HepG2 (cell line): ENCODE measurements around the gene ADGRL3. TPM values are rescaled to one million over a fixed set of nuclear protein-coding genes. Genes with fewer than 3 reads are reported as not detected.

Source experiments
- EP300 ChIP-seq, 3 experiments: sonication (generic) in 1 of 3; formaldehyde crosslinking in 1 of 3; IDR thresholded peaks; 2 replicates each; pipeline versions ENCODE4 v1.5.1 to v1.6.1; 2011 to 2020; ENCODE audit warnings: low read depth in 2 of 3, low read length in 2 of 3, borderline replicate concordance in 1 of 3, improper control_type of control experiment in 1 of 3, mild to moderate bottlenecking in 1 of 3, missing genetic modification reagents in 1 of 3, moderate library complexity in 1 of 3
- IKZF4 ChIP-seq: sonication (generic); formaldehyde crosslinking; IDR thresholded peaks from 2 replicates; pipeline ENCODE4 v1.5.1; 2020; ENCODE audit warnings: borderline replicate concordance, mild to moderate bottlenecking, low read depth, missing genetic modification reagents; ENCODE audit errors: not compliant biosample characterization
- LCORL ChIP-seq, 2 experiments: fragments of 450-650 bp in 1 of 2; sonication (generic) in 1 of 2; formaldehyde crosslinking in 1 of 2; IDR thresholded peaks; 2 replicates each; pipeline versions ENCODE4 v1.5.0 to v1.6.1; 2017 to 2020; ENCODE audit warnings: antibody characterized with exemption in 1 of 2, missing genetic modification reagents in 1 of 2
- SALL1 ChIP-seq: sonication (generic); formaldehyde crosslinking; IDR thresholded peaks from 2 replicates; pipeline ENCODE4 v1.8.0; 2022; ENCODE audit warnings: mild to moderate bottlenecking, missing genetic modification reagents
- TBL1XR1 ChIP-seq: fragments of 150-350 bp; IDR thresholded peaks from 2 replicates; pipeline ENCODE4 v1.6.1; 2014; ENCODE audit warnings: borderline replicate concordance, low read length; ENCODE audit not compliant: partially characterized antibody
- XBP1 ChIP-seq: sonication (generic); formaldehyde crosslinking; IDR thresholded peaks from 2 replicates; pipeline ENCODE4 v1.5.0; 2020; ENCODE audit warnings: missing genetic modification reagents
- ZBTB1 ChIP-seq: sonication (generic); formaldehyde crosslinking; IDR thresholded peaks from 2 replicates; pipeline ENCODE4 v1.4.0; 2020; ENCODE audit warnings: missing genetic modification reagents, borderline replicate concordance
- ZNF350 ChIP-seq: sonication (generic); formaldehyde crosslinking; IDR thresholded peaks from 2 replicates; pipeline ENCODE4 v1.4.0; 2020; ENCODE audit warnings: mild to moderate bottlenecking, low read depth, missing genetic modification reagents, borderline replicate concordance
- ZNF496 ChIP-seq: sonication (generic); formaldehyde crosslinking; IDR thresholded peaks from 2 replicates; pipeline ENCODE4 v1.8.1; 2023; ENCODE audit warnings: mild to moderate bottlenecking, moderate library complexity, missing genetic modification reagents; ENCODE audit not compliant: insufficient replicate concordance
- ZNF766 ChIP-seq: sonication (generic); formaldehyde crosslinking; IDR thresholded peaks from 2 replicates; pipeline ENCODE4 v1.5.0; 2020; ENCODE audit warnings: missing genetic modification reagents, borderline replicate concordance
- ZNF773 ChIP-seq: sonication (generic); formaldehyde crosslinking; IDR thresholded peaks from 2 replicates; pipeline ENCODE4 v1.4.0; 2020; ENCODE audit warnings: missing genetic modification reagents, borderline replicate concordance
- ZSCAN22 ChIP-seq: sonication (generic); formaldehyde crosslinking; IDR thresholded peaks from 2 replicates; pipeline ENCODE4 v1.4.0; 2020; ENCODE audit warnings: mild to moderate bottlenecking, missing genetic modification reagents
- ZZZ3 ChIP-seq: sonication (generic); formaldehyde crosslinking; IDR thresholded peaks from 2 replicates; pipeline ENCODE4 v1.4.0; 2020; ENCODE audit warnings: missing genetic modification reagents, mild to moderate bottlenecking, borderline replicate concordance
- polyA plus RNA-seq, 8 experiments: library from polyadenylated mRNA; depleted of rRNA in 3 of 8; stranded (reverse) in 7 of 8; unstranded in 1 of 8; fragments of >200 nt; fragmentation: Illumina TruSeq in 4 of 8; extraction: Trizol in 4 of 8; gene quantifications; 2 replicates each; pipeline versions ENCODE4 v1.2.1 to v1.2.3, GENCODE V29; 2011 to 2016; ENCODE audit warnings: low read depth in 4 of 8, missing spikeins in 1 of 8, mixed read lengths in 1 of 8; ENCODE audit not compliant: insufficient read depth in 1 of 8
- total RNA-seq, 5 experiments: library from RNA; depleted of rRNA; stranded (reverse); fragments of >200 nt; fragmentation: Illumina TruSeq; extraction: Trizol; gene quantifications; 2 replicates each; pipeline ENCODE4 v1.2.3, GENCODE V29; 2016; ENCODE audit warnings: low read depth in 1 of 5
- TF ChIP-seq, protein P1 (sequence below): sonication (generic); formaldehyde crosslinking; IDR thresholded peaks from 2 replicates; pipeline ENCODE4 v1.4.0; 2020; ENCODE audit warnings: mild to moderate bottlenecking, missing genetic modification reagents
- TF ChIP-seq, protein P2 (sequence below): sonication (generic); formaldehyde crosslinking; IDR thresholded peaks from 2 replicates; pipeline ENCODE4 v1.5.0; 2020; ENCODE audit warnings: missing genetic modification reagents
- TF ChIP-seq, protein P3 (sequence below): IDR thresholded peaks from 2 replicates; pipeline ENCODE4 v1.6.1; 2016; ENCODE audit warnings: missing compliant biosample characterization, missing genetic modification reagents, borderline replicate concordance
- TF ChIP-seq, protein P4 (sequence below): sonication (generic); formaldehyde crosslinking; IDR thresholded peaks from 2 replicates; pipeline ENCODE4 v1.8.0; 2023; ENCODE audit warnings: mild to moderate bottlenecking, missing genetic modification reagents
- TF ChIP-seq, protein P5 (sequence below): sonication (generic); formaldehyde crosslinking; IDR thresholded peaks from 2 replicates; pipeline ENCODE4 v1.4.0; 2020; ENCODE audit warnings: mild to moderate bottlenecking, missing genetic modification reagents
- TF ChIP-seq, protein P6 (sequence below): IDR thresholded peaks from 2 replicates; pipeline ENCODE4 v1.6.1; 2016; ENCODE audit warnings: control low read depth

The ADGRL3 gene
- total and polyA plus RNA-seq, 2 of the 13 experiments (the other 11 are each of a cell fraction or from before 2014, with no cell fraction given): 0.04 to 0.05 TPM

DNA sequence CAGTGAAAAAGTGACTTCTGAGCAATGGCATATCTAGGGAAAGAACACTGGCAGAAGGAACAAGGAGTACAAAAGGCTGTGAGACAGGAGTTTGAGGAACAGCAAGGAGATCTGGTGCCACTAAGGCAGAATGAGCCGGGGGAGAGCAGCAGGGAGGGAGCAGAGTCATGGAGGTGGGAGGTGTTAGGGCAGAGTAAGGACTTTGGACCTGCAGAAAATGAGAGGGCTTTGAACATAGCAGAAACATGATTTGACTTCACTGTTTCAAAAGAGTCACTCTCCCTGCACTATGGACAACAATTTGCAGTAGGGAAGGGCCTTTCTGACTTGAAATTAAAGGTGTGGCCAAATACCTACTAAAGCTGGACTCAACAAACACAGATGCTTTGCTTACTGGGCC lies 356.2 kb downstream of the ADGRL3 start (continued):
- TF ChIP-seq LCORL (IDR thresholded peaks at IDR 0.05) (0 out of 2 replicates have a peak, but pooled peaks have one; percentile 13), LCORL (CRISPR knock-in tag; IDR thresholded peaks at IDR 0.05) (no peak), ZNF496 (CRISPR knock-in tag) (no peak), EP300 (IDR thresholded peaks at IDR 0.05; ENCODE audit: low read depth in 2 of 2, low read length in 2 of 2) (no peak), EP300 (CRISPR knock-in tag; IDR thresholded peaks at IDR 0.05; ENCODE audit: borderline replicate concordance) (no peak), ZNF766 (CRISPR knock-in tag) (no peak), SALL1 (CRISPR knock-in tag) (peak; percentile 31; the same call in 1 of the 2 replicates), ZNF773 (CRISPR knock-in tag) (no peak), ZBTB1 (no peak), ZZZ3 (CRISPR knock-in tag) (no peak), TBL1XR1 (no peak), ZNF350 (CRISPR knock-in tag) (no peak), ZSCAN22 (no peak), XBP1 (no peak), IKZF4 (CRISPR knock-in tag) (no peak)
- TF ChIP-seq, protein P1, sequence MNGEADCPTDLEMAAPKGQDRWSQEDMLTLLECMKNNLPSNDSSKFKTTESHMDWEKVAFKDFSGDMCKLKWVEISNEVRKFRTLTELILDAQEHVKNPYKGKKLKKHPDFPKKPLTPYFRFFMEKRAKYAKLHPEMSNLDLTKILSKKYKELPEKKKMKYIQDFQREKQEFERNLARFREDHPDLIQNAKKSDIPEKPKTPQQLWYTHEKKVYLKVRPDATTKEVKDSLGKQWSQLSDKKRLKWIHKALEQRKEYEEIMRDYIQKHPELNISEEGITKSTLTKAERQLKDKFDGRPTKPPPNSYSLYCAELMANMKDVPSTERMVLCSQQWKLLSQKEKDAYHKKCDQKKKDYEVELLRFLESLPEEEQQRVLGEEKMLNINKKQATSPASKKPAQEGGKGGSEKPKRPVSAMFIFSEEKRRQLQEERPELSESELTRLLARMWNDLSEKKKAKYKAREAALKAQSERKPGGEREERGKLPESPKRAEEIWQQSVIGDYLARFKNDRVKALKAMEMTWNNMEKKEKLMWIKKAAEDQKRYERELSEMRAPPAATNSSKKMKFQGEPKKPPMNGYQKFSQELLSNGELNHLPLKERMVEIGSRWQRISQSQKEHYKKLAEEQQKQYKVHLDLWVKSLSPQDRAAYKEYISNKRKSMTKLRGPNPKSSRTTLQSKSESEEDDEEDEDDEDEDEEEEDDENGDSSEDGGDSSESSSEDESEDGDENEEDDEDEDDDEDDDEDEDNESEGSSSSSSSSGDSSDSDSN (CRISPR knock-in tag): no peak
- TF ChIP-seq, protein P2, sequence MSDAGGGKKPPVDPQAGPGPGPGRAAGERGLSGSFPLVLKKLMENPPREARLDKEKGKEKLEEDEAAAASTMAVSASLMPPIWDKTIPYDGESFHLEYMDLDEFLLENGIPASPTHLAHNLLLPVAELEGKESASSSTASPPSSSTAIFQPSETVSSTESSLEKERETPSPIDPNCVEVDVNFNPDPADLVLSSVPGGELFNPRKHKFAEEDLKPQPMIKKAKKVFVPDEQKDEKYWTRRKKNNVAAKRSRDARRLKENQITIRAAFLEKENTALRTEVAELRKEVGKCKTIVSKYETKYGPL (CRISPR knock-in tag): no peak
- TF ChIP-seq, protein P3, sequence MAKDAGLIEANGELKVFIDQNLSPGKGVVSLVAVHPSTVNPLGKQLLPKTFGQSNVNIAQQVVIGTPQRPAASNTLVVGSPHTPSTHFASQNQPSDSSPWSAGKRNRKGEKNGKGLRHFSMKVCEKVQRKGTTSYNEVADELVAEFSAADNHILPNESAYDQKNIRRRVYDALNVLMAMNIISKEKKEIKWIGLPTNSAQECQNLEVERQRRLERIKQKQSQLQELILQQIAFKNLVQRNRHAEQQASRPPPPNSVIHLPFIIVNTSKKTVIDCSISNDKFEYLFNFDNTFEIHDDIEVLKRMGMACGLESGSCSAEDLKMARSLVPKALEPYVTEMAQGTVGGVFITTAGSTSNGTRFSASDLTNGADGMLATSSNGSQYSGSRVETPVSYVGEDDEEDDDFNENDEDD: no peak
- TF ChIP-seq, protein P4, sequence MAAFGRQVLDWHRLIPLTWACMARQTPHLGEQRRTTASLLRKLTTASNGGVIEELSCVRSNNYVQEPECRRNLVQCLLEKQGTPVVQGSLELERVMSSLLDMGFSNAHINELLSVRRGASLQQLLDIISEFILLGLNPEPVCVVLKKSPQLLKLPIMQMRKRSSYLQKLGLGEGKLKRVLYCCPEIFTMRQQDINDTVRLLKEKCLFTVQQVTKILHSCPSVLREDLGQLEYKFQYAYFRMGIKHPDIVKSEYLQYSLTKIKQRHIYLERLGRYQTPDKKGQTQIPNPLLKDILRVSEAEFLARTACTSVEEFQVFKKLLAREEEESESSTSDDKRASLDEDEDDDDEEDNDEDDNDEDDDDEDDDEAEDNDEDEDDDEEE (CRISPR knock-in tag): no peak
- TF ChIP-seq, protein P5, sequence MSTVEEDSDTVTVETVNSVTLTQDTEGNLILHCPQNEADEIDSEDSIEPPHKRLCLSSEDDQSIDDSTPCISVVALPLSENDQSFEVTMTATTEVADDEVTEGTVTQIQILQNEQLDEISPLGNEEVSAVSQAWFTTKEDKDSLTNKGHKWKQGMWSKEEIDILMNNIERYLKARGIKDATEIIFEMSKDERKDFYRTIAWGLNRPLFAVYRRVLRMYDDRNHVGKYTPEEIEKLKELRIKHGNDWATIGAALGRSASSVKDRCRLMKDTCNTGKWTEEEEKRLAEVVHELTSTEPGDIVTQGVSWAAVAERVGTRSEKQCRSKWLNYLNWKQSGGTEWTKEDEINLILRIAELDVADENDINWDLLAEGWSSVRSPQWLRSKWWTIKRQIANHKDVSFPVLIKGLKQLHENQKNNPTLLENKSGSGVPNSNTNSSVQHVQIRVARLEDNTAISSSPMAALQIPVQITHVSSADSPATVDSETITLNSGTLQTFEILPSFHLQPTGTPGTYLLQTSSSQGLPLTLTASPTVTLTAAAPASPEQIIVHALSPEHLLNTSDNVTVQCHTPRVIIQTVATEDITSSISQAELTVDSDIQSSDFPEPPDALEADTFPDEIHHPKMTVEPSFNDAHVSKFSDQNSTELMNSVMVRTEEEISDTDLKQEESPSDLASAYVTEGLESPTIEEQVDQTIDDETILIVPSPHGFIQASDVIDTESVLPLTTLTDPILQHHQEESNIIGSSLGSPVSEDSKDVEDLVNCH (CRISPR knock-in tag): no peak
- TF ChIP-seq, protein P6, sequence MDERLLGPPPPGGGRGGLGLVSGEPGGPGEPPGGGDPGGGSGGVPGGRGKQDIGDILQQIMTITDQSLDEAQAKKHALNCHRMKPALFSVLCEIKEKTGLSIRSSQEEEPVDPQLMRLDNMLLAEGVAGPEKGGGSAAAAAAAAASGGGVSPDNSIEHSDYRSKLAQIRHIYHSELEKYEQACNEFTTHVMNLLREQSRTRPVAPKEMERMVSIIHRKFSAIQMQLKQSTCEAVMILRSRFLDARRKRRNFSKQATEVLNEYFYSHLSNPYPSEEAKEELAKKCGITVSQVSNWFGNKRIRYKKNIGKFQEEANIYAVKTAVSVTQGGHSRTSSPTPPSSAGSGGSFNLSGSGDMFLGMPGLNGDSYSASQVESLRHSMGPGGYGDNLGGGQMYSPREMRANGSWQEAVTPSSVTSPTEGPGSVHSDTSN (CRISPR knock-in tag): no peak
